ENCODE measurements around the gene ITPA. TPM values are rescaled to one million over a fixed set of nuclear protein-coding genes. Genes with fewer than 3 reads are reported as not detected.

The ITPA gene
- total RNA-seq, 1 experiment from 2014 or later: 104 TPM

DNA sequence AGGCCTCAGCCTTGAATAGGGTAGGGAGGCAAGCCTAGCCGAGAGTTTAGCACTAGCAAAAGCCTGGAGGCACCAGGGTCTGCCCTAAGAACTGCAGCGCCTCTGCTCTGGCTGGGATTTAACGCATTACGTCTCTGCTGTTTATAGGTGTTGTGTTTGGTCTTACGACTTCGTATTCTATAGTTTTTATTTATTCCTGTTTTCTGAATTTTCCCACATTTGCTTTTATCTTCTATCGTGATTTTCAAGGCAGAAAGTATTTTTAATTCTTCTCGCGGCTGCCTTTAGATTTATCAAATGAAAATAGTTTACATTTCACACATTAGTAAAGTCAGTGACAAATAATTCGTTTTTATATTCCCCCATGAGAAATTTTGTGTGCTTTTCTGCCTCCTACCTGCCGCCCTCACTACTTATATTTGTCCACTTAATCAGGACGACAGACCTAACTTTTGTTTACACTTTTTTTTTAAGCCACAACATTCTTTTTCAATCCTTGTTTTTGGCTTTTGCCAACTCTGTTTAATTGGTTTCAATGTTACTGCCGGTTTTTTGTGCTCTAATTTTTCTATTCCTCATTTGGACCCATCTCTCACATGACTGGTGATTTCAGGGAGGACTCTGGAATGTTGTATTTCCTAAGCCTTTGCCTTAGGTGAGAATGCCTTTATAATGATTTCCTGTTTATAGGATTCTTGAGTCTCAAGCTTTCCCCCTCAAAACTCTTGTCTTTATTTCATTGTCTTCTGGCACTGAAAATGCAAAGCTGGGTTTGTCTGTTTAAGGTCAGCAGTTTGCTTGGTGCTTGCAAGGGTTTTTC lies 34.6 kb upstream of the ITPA start:
- peak overlapping the region; percentile 83 for H3K4me3 Mint-ChIP-seq
- peaks cover 5% of the 10 kb centered on the region; the same call in 1 of the 2 replicates for H3K27me3 Mint-ChIP-seq (ENCODE audit: low read depth)
- ATAC-seq: peak; percentile 41
- H3K27ac Mint-ChIP-seq: peak overlapping the region; percentile 46
- H3K36me3 Mint-ChIP-seq: no peaks in the 10 kb centered on the region
- DNase-seq (ENCODE audit: low spot score): no peak
- no peaks in the 10 kb centered on the region for H3K9me3 Mint-ChIP-seq
- ChIA-PET POLR2A (interaction anchor here (0.6 to 1.1 kb wide), 5 partner anchors 15 to 131 kb away, joined by 3 to 8 read pairs (median 4); partner anchors contain the start of genes FASTKD5, GNRH2 and UBOX5), CTCF (no interaction called here)
- H3K4me1 Mint-ChIP-seq: peaks cover 32% of the 10 kb centered on the region
- TF ChIP-seq, protein P1, sequence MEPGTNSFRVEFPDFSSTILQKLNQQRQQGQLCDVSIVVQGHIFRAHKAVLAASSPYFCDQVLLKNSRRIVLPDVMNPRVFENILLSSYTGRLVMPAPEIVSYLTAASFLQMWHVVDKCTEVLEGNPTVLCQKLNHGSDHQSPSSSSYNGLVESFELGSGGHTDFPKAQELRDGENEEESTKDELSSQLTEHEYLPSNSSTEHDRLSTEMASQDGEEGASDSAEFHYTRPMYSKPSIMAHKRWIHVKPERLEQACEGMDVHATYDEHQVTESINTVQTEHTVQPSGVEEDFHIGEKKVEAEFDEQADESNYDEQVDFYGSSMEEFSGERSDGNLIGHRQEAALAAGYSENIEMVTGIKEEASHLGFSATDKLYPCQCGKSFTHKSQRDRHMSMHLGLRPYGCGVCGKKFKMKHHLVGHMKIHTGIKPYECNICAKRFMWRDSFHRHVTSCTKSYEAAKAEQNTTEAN (CRISPR knock-in tag; IDR thresholded peaks at IDR 0.05): 0 out of 2 replicates have a peak, but pooled peaks have one; percentile 5
- TF ChIP-seq, protein P2, sequence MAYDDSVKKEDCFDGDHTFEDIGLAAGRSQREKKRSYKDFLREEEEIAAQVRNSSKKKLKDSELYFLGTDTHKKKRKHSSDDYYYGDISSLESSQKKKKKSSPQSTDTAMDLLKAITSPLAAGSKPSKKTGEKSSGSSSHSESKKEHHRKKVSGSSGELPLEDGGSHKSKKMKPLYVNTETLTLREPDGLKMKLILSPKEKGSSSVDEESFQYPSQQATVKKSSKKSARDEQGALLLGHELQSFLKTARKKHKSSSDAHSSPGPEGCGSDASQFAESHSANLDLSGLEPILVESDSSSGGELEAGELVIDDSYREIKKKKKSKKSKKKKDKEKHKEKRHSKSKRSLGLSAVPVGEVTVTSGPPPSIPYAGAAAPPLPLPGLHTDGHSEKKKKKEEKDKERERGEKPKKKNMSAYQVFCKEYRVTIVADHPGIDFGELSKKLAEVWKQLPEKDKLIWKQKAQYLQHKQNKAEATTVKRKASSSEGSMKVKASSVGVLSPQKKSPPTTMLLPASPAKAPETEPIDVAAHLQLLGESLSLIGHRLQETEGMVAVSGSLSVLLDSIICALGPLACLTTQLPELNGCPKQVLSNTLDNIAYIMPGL (CRISPR knock-in tag; IDR thresholded peaks at IDR 0.05): 0 out of 2 replicates have a peak, but pooled peaks have one; percentile 18
- TF ChIP-seq TEAD1 (CRISPR knock-in tag; IDR thresholded peaks at IDR 0.05): no peak; the same call in 1 of the 2 replicates

DNA sequence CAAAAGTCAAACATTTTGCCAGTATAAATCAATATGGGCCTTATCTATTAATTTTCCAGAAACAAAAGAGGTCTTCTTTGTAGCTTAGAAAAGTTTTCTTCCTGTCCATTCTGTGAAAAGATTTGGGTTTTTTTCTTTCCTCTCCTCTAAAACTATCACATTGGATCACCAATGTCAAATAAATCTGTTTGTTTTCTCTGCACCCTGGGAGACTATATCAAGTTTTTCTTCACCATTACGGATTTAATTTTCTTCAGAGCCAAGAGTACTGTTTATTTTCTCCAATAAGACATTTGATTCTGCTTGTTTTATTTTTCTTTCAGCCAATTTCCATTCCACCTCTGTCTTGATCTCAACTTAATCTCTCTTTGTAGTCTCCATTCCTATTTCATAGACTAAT lies 34.0 kb upstream of the ITPA start:
- peaks cover 32% of the 10 kb centered on the region for H3K4me1 Mint-ChIP-seq

DNA sequence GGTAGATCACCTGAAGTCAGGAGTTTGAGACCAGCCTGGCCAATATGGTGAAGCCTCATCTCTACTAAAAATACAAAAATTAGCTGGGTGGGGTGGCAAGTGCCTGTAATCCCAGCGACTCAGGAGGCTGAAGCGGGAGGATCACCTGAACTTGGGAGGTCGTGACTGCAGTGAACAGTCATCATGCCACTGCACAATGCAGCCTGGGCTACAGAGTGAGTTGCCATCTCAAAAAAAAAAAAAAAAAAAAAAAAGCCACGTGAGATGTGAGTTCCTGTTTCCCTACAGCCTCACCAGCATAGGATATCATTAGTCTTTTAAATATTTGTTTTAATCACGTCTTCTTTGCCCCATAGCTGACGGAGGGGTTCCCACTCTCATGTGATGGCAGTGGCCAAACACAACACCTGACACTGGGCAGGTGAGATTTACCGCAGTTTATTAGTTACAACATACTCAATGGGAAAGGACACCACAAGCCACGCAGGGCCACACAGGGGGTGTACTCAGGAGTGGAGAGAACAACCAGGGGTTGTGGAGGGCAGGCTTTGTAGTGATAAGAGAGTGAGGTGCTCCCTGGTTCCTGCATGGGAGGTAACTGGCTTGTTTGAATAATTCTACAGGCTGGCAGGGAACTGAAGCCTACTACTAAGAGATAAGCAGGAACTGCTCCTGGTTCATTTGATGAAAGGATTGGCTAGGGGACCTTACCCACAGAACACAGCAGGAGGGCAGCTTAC lies 31.4 kb upstream of the ITPA start:
- no peaks in the 10 kb centered on the region for H3K27me3 Mint-ChIP-seq (ENCODE audit: low read depth)
- ATAC-seq: no peak
- DNase-seq (ENCODE audit: low spot score): no peak
- ChIA-PET POLR2A (no interaction called here), CTCF (no interaction called here)
- H3K27ac Mint-ChIP-seq: peak overlapping the region; percentile 88; the same call in 1 of the 2 replicates
- no peaks in the 10 kb centered on the region for H3K9me3 Mint-ChIP-seq
- H3K4me1 Mint-ChIP-seq: peaks cover 14% of the 10 kb centered on the region
- no peaks in the 10 kb centered on the region for H3K36me3 Mint-ChIP-seq
- no peak overlapping the region for H3K4me3 Mint-ChIP-seq
- TF ChIP-seq, protein P3, sequence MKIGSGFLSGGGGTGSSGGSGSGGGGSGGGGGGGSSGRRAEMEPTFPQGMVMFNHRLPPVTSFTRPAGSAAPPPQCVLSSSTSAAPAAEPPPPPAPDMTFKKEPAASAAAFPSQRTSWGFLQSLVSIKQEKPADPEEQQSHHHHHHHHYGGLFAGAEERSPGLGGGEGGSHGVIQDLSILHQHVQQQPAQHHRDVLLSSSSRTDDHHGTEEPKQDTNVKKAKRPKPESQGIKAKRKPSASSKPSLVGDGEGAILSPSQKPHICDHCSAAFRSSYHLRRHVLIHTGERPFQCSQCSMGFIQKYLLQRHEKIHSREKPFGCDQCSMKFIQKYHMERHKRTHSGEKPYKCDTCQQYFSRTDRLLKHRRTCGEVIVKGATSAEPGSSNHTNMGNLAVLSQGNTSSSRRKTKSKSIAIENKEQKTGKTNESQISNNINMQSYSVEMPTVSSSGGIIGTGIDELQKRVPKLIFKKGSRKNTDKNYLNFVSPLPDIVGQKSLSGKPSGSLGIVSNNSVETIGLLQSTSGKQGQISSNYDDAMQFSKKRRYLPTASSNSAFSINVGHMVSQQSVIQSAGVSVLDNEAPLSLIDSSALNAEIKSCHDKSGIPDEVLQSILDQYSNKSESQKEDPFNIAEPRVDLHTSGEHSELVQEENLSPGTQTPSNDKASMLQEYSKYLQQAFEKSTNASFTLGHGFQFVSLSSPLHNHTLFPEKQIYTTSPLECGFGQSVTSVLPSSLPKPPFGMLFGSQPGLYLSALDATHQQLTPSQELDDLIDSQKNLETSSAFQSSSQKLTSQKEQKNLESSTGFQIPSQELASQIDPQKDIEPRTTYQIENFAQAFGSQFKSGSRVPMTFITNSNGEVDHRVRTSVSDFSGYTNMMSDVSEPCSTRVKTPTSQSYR (CRISPR knock-in tag; IDR thresholded peaks at IDR 0.05): no peak
- no peak for TF ChIP-seq ZNF138 (CRISPR knock-in tag; conservative IDR thresholded peaks at IDR 0.05)
- TF ChIP-seq ZNF219 (CRISPR knock-in tag; IDR thresholded peaks at IDR 0.05; ENCODE audit: borderline replicate concordance): no peak
- no peak for TF ChIP-seq NFYB (CRISPR knock-in tag; conservative IDR thresholded peaks at IDR 0.05; ENCODE audit: low read depth)

More for the DNA sequence above, 34.0 kb upstream of the ITPA start:
- CTCF ChIA-PET: no interaction called here
- H3K27ac Mint-ChIP-seq: peak overlapping the region; percentile 46; the same call in 1 of the 2 replicates
- DNase-seq (ENCODE audit: low spot score) (no peak), ATAC-seq (no peak)
- H3K4me3 Mint-ChIP-seq: peak overlapping the region; percentile 83
- peaks cover 5% of the 10 kb centered on the region; the same call in 1 of the 2 replicates for H3K27me3 Mint-ChIP-seq (ENCODE audit: low read depth)
- H3K36me3 Mint-ChIP-seq: no peaks in the 10 kb centered on the region
- no peak for TF ChIP-seq SP1 (CRISPR knock-in tag; conservative IDR thresholded peaks at IDR 0.05)
- TF ChIP-seq ZNF232 (CRISPR knock-in tag; IDR thresholded peaks at IDR 0.05): no peak
- TF ChIP-seq GTF2I (CRISPR knock-in tag; conservative IDR thresholded peaks at IDR 0.05): no peak
- POLR2A ChIA-PET: interaction anchor here (0.6 to 1.1 kb wide), 3 partner anchors 15 to 132 kb away, joined by 3 to 8 read pairs (median 4); partner anchors contain the start of genes FASTKD5, GNRH2 and UBOX5
- no peaks in the 10 kb centered on the region for H3K9me3 Mint-ChIP-seq

DNA sequence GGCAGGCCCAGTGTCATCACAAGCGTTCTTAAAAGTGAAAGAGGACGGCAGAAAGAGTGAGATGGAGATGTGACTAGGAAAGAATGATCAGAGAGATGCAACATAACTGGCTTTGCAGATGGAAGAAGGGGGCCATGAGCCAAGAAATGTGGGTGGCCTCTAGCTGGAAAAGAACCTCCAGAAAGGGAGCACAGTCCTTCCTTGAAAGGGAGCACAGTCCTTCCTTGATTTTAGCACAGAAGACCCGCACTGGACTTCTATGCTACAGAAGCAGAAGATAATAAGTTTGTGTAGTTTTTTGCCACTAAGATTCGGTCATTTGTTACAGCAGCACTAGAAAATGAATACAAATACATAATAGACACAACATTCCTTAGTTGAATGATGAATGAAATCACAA lies 29.0 kb upstream of the ITPA start:
- no peaks in the 10 kb centered on the region for H3K36me3 Mint-ChIP-seq
- no peak overlapping the region for H3K27ac Mint-ChIP-seq
- H3K4me1 Mint-ChIP-seq: peaks cover 7% of the 10 kb centered on the region
- ATAC-seq: no peak
- H3K4me3 Mint-ChIP-seq: no peak overlapping the region
- H3K27me3 Mint-ChIP-seq (ENCODE audit: low read depth): no peaks in the 10 kb centered on the region
- no peak for DNase-seq (ENCODE audit: low spot score)
- no peaks in the 10 kb centered on the region for H3K9me3 Mint-ChIP-seq
- CTCF ChIA-PET: no interaction called here
- POLR2A ChIA-PET: no interaction called here
- TF ChIP-seq ZNF416 (CRISPR knock-in tag; IDR thresholded peaks at IDR 0.05) (no peak), SP1 (CRISPR knock-in tag; conservative IDR thresholded peaks at IDR 0.05) (no peak), SOX15 (CRISPR knock-in tag; IDR thresholded peaks at IDR 0.05) (no peak), ZNF423 (CRISPR knock-in tag; IDR thresholded peaks at IDR 0.05) (no peak), MYBL2 (CRISPR knock-in tag; IDR thresholded peaks at IDR 0.05) (no peak), ZNF121 (CRISPR knock-in tag; IDR thresholded peaks at IDR 0.05) (no peak)
- TF ChIP-seq, protein P1 (CRISPR knock-in tag; IDR thresholded peaks at IDR 0.05): no peak
- TF ChIP-seq, protein P4, sequence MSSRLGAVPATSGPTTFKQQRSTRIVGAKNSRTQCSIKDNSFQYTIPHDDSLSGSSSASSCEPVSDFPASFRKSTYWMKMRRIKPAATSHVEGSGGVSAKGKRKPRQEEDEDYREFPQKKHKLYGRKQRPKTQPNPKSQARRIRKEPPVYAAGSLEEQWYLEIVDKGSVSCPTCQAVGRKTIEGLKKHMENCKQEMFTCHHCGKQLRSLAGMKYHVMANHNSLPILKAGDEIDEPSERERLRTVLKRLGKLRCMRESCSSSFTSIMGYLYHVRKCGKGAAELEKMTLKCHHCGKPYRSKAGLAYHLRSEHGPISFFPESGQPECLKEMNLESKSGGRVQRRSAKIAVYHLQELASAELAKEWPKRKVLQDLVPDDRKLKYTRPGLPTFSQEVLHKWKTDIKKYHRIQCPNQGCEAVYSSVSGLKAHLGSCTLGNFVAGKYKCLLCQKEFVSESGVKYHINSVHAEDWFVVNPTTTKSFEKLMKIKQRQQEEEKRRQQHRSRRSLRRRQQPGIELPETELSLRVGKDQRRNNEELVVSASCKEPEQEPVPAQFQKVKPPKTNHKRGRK (CRISPR knock-in tag; IDR thresholded peaks at IDR 0.05; ENCODE audit: borderline replicate concordance): no peak
- TF ChIP-seq, protein P5, sequence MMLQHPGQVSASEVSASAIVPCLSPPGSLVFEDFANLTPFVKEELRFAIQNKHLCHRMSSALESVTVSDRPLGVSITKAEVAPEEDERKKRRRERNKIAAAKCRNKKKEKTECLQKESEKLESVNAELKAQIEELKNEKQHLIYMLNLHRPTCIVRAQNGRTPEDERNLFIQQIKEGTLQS (CRISPR knock-in tag; conservative IDR thresholded peaks at IDR 0.05): no peak
